LoVo (cell line): ENCODE measurements around the gene PCK1.
A peak's percentile ranks its signal among the peaks of the same experiment; 100 is the strongest.

Source experiments
- DNase-seq: peaks from one replicate; pipeline ENCODE4 v3.0.0-alpha.2; 2016; ENCODE audit warnings: low spot score

Gene PCK1

GRCh38 chr20:57589728-57590484 is 29.0 kb downstream of the PCK1 start:
- no peak for DNase-seq

DNA sequence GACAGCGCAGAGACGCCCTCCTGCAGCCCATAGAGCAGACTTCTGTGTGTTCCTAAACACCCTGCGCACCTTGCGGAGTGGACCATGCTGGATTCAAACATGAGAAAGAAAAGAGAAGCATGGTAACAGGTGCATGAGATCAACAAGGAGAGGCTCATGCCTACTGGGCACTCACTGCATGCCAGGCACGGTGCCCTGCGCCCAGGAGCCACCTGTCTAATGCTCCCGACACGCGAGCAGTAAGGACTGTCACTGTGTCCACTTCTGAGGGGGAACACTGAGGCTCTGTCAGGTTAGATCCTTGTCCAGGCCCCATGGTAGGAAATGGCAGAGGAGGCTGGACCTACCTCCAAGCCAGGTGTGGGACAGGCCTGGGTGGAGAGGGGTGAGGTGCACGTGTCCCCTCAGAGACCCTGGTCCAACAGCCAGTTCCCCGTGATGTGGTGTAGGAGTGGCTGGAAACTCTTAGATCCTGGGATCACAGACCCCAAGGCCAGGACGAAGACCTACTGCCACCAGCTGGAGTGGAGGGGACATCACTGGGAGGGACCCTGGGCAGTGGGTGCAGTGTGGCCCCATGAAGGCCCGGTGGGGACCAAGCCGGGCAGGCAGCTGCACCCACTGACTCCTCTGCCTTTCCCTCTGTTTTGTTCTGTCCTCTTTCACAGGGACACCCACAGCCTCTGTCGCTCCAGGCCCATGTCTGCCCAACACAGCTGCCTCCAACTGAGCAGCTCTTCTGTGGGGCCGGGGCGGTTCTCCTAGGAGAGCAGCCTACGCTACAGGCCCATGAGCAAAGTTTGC is 29.8 kb downstream of the PCK1 start:
- no peak for DNase-seq

- no peak for DNase-seq
Measured at GRCh38 chr20:57591289-57592229, 30.6 kb downstream of the PCK1 start.

DNA sequence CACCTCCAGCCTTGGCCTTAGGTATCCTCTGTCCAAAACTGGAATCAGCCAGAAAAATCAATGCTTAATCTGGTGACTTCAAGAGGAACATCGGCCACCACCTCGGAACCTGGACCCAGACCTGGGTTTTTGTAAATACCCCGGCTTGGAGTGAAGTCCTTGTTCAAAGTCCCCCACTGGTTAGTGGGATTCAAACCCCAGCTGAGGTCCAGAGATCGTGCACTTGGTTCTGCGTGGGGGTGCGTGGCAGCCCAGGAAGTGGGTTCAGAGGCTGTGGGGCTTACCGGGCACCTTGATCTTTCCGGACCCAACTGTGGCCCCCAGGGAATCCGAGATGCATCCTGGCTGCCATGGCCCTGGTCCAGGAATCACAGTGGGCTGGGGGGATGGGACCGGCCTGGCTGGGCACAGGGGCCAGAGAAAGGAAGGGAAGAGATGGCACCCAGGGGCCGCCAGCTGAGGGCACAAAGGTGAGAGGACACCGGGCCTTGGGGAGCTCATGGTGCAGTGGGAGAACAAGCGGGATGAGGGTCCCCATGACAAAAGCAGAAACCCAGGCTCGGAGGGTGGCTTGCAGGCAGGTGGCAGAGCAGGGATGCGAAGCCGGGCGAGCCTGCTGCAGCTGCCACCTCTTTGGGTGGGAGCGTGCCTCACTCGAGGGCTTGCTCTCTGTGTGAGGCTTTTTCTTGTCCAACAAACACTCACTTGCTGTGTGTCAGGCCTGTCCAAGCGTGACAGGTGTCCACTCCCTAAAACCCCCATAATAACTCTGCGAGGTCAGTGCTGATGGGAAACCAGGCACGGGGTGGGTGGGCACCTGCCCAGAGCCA is 31.6 kb downstream of the PCK1 start:
- no peak for DNase-seq

DNA sequence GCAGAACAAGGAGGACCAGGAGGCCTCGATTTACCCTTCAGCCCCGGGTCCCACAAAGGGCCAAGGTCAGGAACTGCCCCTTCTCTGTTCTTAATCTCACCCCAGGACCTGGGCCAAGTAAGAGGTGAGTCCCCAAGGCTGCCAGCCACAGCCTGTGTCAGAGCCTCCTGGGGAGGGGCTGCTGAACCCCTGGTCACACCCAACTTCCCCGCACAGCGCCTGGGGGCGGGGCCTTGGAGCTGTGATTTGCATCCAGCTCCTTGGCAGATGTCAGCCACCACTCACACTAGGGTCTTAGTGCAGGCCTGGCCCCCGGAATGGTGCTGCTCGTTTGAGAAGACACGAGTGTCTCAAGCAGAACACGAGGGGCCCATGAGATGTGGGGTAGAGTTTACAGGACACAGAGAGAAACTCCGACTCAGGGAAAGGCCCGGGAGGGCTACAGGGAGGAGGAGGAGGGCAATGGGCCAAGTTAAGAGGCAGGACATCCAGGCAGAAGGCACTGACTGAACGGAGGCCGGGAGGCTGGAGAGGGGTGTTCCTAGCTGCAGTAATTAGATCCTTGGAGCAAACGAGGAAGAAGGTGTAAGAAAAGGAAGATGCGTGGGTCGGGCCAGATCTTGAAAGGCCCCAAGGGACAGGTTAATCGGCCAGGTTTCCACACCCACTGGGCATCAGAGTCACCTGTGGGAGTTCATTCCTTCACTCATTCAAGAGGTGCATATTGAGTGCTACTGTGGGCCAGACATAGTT is 32.4 kb downstream of the PCK1 start:
- DNase-seq = no peak

GRCh38 chr20:57594092-57594951 is 33.4 kb downstream of the PCK1 start:
- peak; percentile 36 for DNase-seq

DNA sequence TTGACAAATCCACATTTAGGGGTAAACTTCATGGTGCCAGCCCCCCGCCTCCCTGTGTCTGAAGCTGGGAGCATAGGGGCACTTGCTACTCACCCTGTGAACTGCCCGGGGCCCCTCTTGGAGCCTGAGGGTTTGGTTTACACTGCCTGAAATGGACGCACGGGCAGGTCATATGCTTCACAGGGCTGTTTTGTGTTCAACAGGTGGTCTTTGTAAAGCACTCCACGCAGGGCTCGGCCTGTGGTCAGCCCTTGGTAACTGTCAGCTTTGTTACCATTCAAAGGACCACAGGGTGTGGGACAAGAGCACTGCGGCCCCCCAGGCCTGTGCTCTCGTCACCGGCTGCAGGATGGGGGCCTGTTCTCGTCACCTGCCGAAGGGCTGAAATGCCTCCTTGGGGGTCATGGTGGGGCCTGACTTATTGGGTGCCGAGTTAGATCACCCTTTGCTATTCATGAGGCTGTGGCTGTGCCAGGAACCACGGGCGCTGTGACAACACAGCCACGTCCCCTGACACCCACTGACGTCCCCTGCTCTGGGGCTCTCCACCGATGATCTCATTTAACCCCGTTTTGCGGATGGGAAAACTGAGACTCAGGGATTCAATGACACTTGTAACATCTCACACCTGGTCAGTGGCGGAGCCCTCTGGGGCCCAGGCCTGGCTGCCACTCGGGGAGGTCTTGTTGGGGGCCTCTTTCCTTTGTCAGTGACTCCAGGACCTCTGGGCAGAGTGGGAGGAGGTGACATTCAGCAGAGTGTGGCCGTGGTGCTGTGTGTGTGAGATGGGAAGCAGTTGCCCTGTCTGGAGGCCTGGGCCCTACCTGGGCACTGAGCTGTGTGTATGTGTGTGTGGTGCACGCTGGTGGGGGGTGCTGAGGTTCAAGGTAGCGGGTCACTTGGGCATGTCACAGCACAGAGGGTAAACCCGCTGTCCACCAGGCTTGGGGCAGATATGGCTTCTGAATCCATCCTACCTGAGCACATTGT is 34.4 kb downstream of the PCK1 start:
- DNase-seq = no peak

DNA sequence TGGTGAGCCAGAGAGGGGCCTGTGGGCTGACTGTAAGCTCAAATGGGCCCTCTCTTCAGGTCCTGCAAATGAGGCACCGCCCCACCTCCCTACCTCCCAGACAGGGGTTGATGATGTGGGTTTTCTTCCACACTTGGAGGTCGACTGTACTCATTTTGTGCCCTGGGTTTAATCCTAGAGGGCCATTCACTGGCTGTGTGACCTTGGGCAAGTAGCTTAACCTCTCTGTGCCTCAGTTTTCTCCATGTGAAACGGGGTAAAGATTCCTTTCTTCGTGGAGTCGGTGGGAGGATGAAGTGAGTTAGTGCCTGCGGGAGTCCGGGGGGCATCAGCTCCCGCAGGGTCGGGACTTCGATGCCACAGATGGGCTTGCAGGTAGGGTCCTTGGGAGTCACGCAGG is 35.4 kb downstream of the PCK1 start:
- DNase-seq = no peak

GRCh38 chr20:57596998-57597939 is 36.4 kb downstream of the PCK1 start:
- DNase-seq = peak; percentile 63

DNA sequence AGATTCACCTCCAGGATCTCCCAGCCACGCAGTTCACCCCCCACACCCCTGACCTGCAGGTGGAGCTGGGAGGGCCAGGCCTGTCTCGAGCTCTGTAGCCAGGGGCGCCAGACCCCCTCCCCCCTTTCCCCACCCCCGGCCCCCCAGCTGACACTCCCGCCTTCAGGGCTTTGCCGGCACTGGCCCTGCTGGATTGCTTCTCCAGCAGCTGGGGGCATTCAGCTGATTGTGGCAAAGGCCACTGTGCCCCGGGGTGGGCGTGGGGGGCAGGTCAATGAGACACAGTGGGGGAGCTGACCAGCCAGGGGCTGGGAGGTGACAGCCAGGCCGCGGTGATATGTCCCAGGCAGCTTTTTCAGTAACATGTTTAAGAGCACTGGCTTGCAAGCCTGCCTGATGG is 37.1 kb downstream of the PCK1 start:
- DNase-seq = no peak

DNA sequence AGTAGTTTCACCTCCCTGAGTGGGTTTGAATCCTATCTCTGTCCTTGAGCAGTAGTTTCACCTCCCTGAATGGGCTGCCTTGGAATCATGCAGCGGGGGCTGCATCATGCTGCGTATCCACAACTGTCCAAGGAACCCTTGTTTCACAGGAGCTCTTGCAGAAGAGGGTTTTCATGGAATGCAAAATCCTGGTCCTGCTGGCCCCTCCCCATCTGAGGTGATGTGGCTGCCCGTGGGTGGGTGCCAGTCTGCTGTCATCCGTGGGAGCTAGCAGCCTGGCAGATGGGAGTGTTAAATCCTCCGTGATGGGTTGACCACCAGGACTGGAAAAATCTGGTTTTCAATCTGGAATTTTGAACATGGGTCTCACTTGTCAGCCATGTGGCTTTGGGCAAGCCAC is 37.6 kb downstream of the PCK1 start:
- DNase-seq = no peak

DNA sequence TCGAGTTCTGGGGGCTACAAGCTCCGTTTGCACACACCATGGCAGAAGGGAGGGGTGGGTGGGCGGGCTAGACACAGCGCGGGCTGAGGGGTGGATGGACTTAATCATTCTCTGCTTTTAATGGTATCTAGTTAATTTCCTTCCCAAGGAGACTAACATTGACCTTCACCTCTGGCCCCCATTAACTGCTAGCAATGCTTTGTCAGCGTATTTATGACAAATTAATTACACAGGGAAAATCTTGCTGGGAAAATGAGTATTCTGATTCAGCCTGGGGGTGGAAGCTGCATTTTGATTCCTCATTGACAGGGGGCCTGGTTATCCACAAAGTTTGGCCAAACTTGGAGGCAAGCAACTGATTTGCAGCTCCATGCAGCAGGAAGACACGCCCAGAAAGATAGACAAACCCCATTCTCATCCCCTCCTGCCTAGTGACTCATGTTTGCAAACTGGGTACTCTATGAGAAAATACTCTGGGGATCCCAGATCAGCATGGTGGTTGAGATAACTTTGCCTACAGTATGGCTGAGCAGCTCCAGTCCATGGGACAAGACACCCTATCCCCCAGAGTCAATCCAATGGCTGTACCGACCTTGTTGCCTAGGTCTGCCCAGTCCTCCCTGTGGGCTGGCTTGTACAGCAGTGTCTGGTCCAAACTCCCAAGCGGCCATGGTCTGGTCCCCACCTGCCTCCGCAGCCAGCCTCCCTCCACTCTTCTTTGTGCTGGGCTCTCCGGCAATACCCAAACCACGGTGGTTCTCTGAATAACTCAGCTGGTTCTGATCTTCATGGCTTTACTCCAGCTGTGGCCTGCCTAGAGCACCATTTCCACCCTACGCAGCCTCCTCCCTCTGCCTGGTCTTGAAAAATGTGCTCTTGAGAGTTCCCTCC is 39.7 kb downstream of the PCK1 start:
- no peak for DNase-seq

GRCh38 chr20:57601211-57601570 is 40.3 kb downstream of the PCK1 start:
- no peak for DNase-seq

- no peak for DNase-seq
Measured at GRCh38 chr20:57601737-57602136, 40.8 kb downstream of the PCK1 start.

DNA sequence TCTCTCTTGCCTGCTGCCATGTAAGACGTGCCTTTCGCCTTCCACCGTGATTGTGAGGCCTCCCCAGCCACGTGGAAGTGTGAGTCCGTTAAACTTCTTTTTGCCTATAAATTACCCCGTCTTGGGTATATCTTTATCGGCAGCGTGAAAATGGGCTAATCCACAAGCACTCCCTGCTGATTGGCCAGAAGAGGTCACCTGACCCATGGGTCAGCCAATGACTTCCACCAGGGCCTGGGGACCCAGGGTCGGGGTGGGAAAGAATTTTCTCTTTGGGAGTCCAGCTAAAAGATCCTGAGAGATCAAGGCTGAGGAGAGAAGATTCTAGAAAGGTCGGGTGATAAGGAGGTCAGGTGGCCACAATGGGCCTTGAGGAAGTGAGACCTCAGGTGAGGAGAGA is 42.2 kb downstream of the PCK1 start:
- DNase-seq = no peak

GRCh38 chr20:57605045-57605444 is 44.1 kb downstream of the PCK1 start:
- no peak for DNase-seq
